ENCODE measurements around the gene NOPCHAP1.
"Not testable (repeated sequence)": the region's sequence is repeated elsewhere in the genome, so short reads cannot be mapped to it uniquely, and the experiment has no call there.

Gene NOPCHAP1

GRCh38 chr12:104969343-104969742, 16.8 kb upstream of the NOPCHAP1 start:
- H3K27ac ChIP-seq, result no peak overlapping the region
- no peak for TF ChIP-seq CTCF (conservative IDR thresholded peaks at IDR 0.05)

GRCh38 chr12:104971306-104971705, 14.8 kb upstream of the NOPCHAP1 start:
- no peak overlapping the region for H3K27ac ChIP-seq
- no peak for TF ChIP-seq CTCF (conservative IDR thresholded peaks at IDR 0.05)

- TF ChIP-seq CTCF (conservative IDR thresholded peaks at IDR 0.05), result no peak
- H3K27ac ChIP-seq, result no peak overlapping the region
These were observed 12.9 kb upstream of the NOPCHAP1 start for GRCh38 chr12:104973250-104973649.

- no peak for TF ChIP-seq CTCF (conservative IDR thresholded peaks at IDR 0.05)
- no peak overlapping the region for H3K27ac ChIP-seq
These were observed 11.4 kb upstream of the NOPCHAP1 start for GRCh38 chr12:104974626-104975290.

GRCh38 chr12:104975587-104976343, 10.4 kb upstream of the NOPCHAP1 start:
- TF ChIP-seq CTCF (conservative IDR thresholded peaks at IDR 0.05), result no peak
- no peak overlapping the region for H3K27ac ChIP-seq

- no peak for TF ChIP-seq CTCF (conservative IDR thresholded peaks at IDR 0.05)
- H3K27ac ChIP-seq, result no peak overlapping the region
These were observed 9.4 kb upstream of the NOPCHAP1 start for GRCh38 chr12:104976703-104977102.

- H3K27ac ChIP-seq, result not testable (repeated sequence)
These were observed 8.4 kb upstream of the NOPCHAP1 start for GRCh38 chr12:104977688-104978087.

- TF ChIP-seq CTCF (conservative IDR thresholded peaks at IDR 0.05), result peak; percentile 10; the same call in 1 of the 2 replicates
- no peak overlapping the region for H3K27ac ChIP-seq
These were observed 910 bp upstream of the NOPCHAP1 start for GRCh38 chr12:104985206-104985605.

Data from VCaP (cell line).